GM23248 (cell line): ENCODE results near the gene SINHCAF. TPM values are rescaled to one million over a fixed set of nuclear protein-coding genes. Genes with fewer than 3 reads are reported as not detected.

Experiments used
- DNase-seq: peaks from one replicate; pipeline ENCODE4 v3.0.0-alpha.2; 2015
- H2AFZ ChIP-seq: fragments of 200-600 bp; sonication (generic); 2 replicates; pipeline ENCODE4 v1.6.1; 2016; ENCODE audit warnings: antibody characterized with exemption
- H3F3A ChIP-seq: fragments of 200-600 bp; sonication (generic); 2 replicates; pipeline ENCODE4 v1.6.1; 2016; ENCODE audit warnings: mild to moderate bottlenecking, antibody characterized with exemption, mixed run types; ENCODE audit not compliant: insufficient read depth
- H3K27ac ChIP-seq: fragments of 200-600 bp; sonication (generic); 2 replicates; pipeline ENCODE4 v1.5.1; 2016; ENCODE audit warnings: mild to moderate bottlenecking
- H3K27me3 ChIP-seq: fragments of 200-600 bp; sonication (generic); replicated peaks from 2 replicates; pipeline ENCODE4 v1.6.1; 2016; ENCODE audit warnings: mild to moderate bottlenecking; ENCODE audit not compliant: insufficient read depth
- H3K36me3 ChIP-seq: fragments of 200-600 bp; sonication (generic); 2 replicates; pipeline ENCODE4 v1.6.1; 2016; ENCODE audit warnings: low read depth, mild to moderate bottlenecking
- H3K4me1 ChIP-seq: fragments of 200-600 bp; sonication (generic); 2 replicates; pipeline ENCODE4 v1.6.1; 2016; ENCODE audit warnings: mild to moderate bottlenecking; ENCODE audit not compliant: insufficient read depth
- H3K4me2 ChIP-seq: fragments of 200-600 bp; sonication (generic); one replicate; pipeline ENCODE4 v1.6.1; 2016; ENCODE audit warnings: mild to moderate bottlenecking; ENCODE audit not compliant: unreplicated experiment
- H3K4me3 ChIP-seq: fragments of 200-600 bp; sonication (generic); 2 replicates; pipeline ENCODE4 v1.5.1; 2016; ENCODE audit warnings: mild to moderate bottlenecking
- H3K79me2 ChIP-seq: fragments of 200-600 bp; sonication (generic); 2 replicates; pipeline ENCODE4 v1.6.1; 2016; ENCODE audit warnings: mild to moderate bottlenecking; ENCODE audit not compliant: insufficient read depth
- H3K9ac ChIP-seq: fragments of 200-600 bp; sonication (generic); 2 replicates; pipeline ENCODE4 v1.6.1; 2016; ENCODE audit warnings: mild to moderate bottlenecking
- H3K9me2 ChIP-seq: fragments of 200-600 bp; sonication (generic); 2 replicates; pipeline ENCODE4 v1.6.1; 2016; ENCODE audit warnings: mixed run types, mild to moderate bottlenecking, moderate library complexity; ENCODE audit not compliant: insufficient read depth
- H3K9me3 ChIP-seq: fragments of 200-600 bp; sonication (generic); one replicate; pipeline ENCODE4 v1.6.1; 2017; ENCODE audit warnings: low read depth
- H4K20me1 ChIP-seq: fragments of 200-600 bp; sonication (generic); 2 replicates; pipeline ENCODE4 v1.6.0; 2016; ENCODE audit not compliant: insufficient read depth
- EZH2 ChIP-seq: fragments of 200-600 bp; sonication (generic); IDR thresholded peaks from 2 replicates; pipeline ENCODE4 v1.6.1; 2018; ENCODE audit warnings: antibody characterized with exemption, mild to moderate bottlenecking; ENCODE audit not compliant: insufficient read depth, poor library complexity, severe bottlenecking
- EZH2phosphoT487 ChIP-seq: fragments of 200-600 bp; sonication (generic); IDR thresholded peaks from 2 replicates; pipeline ENCODE4 v1.6.1; 2018; ENCODE audit warnings: antibody characterized with exemption, moderate library complexity, mild to moderate bottlenecking, low read depth; ENCODE audit not compliant: insufficient read depth
- WGBS, 2 experiments: methylation state at CpG; one replicate each; pipeline ENCODE4 v1.1.6; 2015 to 2017; ENCODE audit warnings: low lambda C conversion rate in 2 of 2, low coverage in 1 of 2; ENCODE audit errors: missing lambda C conversion rate in 2 of 2; 5-methylcytosine and 5-hydroxymethylcytosine counted together
- in situ Hi-C: fragments of 300-500 bp; cut with MboI; formaldehyde crosslinking; loops from 2 replicates; pipeline ENCODE4 v1.15.0; 2020
- polyA plus RNA-seq: library from polyadenylated mRNA; unstranded; fragments of >200 nt; fragmentation: Nextera tagmentation; extraction: Ambion mirVana; gene quantifications from 2 replicates; pipeline ENCODE4 v1.2.1, GENCODE V29; 2016
- small RNA-seq: library from RNA; depleted of rRNA; stranded (forward); fragments of <200 nt; gene quantifications from one replicate; pipeline ENCODE3, GENCODE V24; 2014; ENCODE audit warnings: low read depth, low replicate concordance
- total RNA-seq: library from RNA; depleted of rRNA; stranded (reverse); fragments of >200 nt; shearing (Covaris generic); gene quantifications from 2 replicates; pipeline ENCODE4 v1.2.3, GENCODE V29; 2014

The SINHCAF gene
- total and polyA plus RNA-seq, 2 experiments from 2014 or later: 10.4 to 14.7 TPM

DNA sequence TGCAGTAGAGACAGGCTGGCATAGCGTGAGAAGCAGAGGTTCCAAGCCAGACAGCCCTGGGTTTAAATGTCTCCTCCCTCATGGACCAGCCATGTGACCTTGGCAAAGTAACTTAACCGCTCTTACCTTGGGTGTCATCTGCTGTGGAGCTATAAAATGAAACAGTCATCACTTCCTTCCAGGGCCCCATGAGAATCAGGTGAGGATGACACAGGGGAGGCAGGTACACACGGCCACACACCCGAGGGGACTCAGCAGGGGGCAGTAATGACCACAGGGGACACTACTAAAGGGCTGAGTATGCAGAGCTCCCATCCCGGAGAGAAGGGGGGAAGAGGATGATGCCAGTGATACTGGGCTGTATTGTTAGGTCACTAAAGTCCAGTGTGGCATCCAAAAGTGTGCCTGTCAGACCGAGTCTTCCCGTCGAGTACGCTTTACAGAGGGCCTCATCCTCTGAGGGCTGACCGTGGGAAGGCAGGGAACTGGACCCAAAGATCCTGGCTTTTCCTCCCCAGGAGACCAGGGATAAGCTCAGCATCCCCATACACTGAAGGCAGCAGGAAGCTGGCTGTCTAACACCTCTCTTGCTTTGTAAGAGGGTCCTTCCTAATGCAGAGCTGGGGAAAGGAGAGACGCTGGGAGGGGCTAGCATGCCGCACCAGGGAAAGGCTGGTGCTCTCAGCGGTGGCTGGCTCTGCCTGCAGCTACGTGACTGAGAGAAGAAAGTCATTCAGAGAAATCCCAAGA lies 94.2 kb downstream of the SINHCAF start:
- Histone ChIP-seq H3K27me3 (peaks cover 38% of the 10 kb centered on the region), H3K9me2 (no peaks in the 10 kb centered on the region), H3K79me2 (no peaks in the 10 kb centered on the region), H3K27ac (no peak overlapping the region), H3K9ac (no peak overlapping the region), H3K4me2 (no peak overlapping the region), H3K9me3 (no peaks in the 10 kb centered on the region), H3K4me3 (no peak overlapping the region), H3K36me3 (no peaks in the 10 kb centered on the region), H3K4me1 (no peaks in the 10 kb centered on the region), H3F3A (no peaks in the 10 kb centered on the region), H2AFZ (no peak overlapping the region), H4K20me1 (no peaks in the 10 kb centered on the region)
- TF ChIP-seq EZH2phosphoT487 (no peak), EZH2 (no peak)
- WGBS, 2 experiments: 67 to 75% methylated on average over 14 of the region's 14 CpGs
- in situ Hi-C loops: loop anchor here (10.0 kb wide), 1 partner anchor 387 kb away; no protein-coding TSS in a partner anchor
- no peak for DNase-seq

Small RNAs within 50 kb of the gene (small RNA-seq; reads per million reads assigned to genes)
- not detected for gene AC024940.4
- gene AC024940.5: not detected
- not detected for gene MREGP1
- not detected for gene RF00026
